CD4-positive, alpha-beta T cell treated with Interferon alpha-2 for 1 hour (primary cell): ENCODE results near the gene NTSR1.
A peak's percentile ranks its signal among the peaks of the same experiment; 100 is the strongest.
"Not testable (repeated sequence)": the region's sequence is repeated elsewhere in the genome, so short reads cannot be mapped to it uniquely, and the experiment has no call there.

Source experiments
- DNase-seq, 2 donors: peaks; one replicate each; pipeline ENCODE4 v3.0.0-alpha.2; 2020 to 2022

NTSR1 gene

GRCh38 chr20:62675156-62675876, 33.3 kb upstream of the NTSR1 start:
- peak in 1 of 2 donors; percentile 57 for DNase-seq

- no peak for DNase-seq
These were observed 32.8 kb upstream of the NTSR1 start for GRCh38 chr20:62675877-62676260.

- no peak for DNase-seq
These were observed 31.7 kb upstream of the NTSR1 start for GRCh38 chr20:62676976-62677375.

DNA sequence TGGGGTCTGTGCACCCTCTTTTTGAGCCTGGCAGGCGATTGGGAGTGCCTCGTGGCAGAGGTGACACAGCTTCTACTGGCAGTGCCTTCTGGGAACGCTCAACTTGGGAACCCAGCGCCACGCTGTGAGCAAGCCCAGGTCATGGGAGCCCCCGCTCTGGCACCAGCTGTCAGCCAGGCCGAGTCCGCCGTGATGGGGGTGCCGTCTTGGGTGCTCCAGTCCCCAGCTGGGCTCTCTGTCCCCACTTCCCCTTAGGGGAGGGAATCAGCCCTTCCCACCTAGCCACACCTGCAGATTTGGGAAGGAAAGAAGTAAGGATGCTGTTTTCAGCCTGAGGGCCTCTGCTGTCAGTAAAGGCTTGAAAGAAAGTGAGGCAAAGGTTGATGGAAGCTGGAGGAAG, 31.0 kb upstream of the NTSR1 start:
- DNase-seq, result no peak

- DNase-seq, result no peak
These were observed 30.1 kb upstream of the NTSR1 start for GRCh38 chr20:62678553-62678952.

- no peak for DNase-seq
These were observed 28.6 kb upstream of the NTSR1 start for GRCh38 chr20:62679978-62680589.

DNA sequence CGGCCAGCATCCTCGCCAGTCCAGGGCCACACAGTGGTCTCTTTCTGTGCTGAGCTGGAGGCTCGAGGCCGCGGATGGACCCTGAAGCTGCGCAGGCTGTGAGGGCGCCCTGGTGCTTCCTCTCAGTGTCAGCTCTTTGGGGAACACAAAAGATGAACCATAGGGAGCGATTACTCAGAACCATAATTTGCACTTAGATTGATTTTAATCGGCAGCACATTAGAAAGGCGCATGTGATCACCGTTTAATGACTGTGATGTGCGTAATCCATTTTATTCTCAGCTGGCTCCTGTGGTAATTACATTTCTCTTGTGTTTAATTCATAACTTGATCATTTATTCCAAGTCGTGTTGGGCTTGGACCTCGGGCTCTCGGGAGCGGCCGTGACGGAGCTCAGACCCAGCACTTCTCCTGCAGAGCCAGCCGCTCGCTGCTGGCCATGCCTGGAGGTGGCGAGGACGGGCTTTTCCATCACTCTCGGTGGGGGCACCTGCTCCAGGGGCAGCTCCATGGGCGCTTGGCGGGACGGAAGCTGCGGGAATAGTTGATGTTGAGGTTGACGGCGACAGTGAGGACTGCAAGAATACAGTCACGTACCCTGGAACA, 25.6 kb upstream of the NTSR1 start:
- DNase-seq, result no peak

GRCh38 chr20:62683660-62684322, 24.8 kb upstream of the NTSR1 start:
- DNase-seq, result not testable (repeated sequence)

- DNase-seq, result no peak
These were observed 23.7 kb upstream of the NTSR1 start for GRCh38 chr20:62684981-62685380.

GRCh38 chr20:62685781-62686555, 22.7 kb upstream of the NTSR1 start:
- peak; percentile 17 to 47 for DNase-seq

DNA sequence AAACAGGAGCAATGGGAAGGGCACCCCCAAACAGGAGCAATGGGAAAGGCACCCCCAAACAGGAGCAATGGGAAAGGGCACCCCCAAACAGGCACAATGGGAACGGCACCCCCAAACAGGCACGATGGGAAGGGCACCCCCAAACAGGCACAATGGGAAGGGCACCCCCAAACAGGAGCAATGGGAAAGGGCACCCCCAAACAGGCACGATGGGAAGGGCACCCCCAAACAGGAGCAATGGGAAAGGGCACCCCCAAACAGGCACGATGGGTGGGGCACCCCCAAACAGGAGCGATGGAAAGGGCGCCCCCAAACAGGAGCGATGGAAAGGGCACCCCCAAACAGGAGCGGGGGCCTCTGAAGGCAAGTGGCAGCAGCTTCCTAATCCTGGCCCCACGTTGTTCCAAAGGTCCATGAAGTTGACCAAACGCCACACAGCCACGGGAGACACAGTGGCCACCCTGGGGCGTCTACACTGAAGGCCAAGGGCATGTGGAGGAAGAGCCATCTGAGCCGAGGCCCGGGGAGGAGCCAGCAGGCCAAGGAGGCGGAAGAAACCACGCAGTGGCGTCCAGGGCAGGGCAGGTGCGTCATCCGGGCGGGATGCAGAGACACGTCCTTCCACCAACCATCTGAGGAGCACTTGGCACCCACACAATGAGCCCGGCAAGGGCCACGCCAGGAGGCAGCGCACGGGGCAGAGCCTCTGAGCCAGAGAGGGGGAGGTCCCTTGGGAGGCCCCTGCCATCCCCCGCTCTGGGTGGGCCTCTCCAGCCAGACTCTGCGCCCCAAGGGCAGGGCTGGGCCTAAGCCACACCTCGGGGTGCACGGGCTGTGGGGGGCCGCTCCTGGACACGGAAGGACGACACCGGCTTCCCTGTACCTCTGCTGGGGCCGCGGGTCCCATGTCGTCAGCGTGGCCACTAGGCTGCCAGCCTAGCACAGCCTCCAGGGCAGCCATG, 21.5 kb upstream of the NTSR1 start:
- no peak for DNase-seq

DNA sequence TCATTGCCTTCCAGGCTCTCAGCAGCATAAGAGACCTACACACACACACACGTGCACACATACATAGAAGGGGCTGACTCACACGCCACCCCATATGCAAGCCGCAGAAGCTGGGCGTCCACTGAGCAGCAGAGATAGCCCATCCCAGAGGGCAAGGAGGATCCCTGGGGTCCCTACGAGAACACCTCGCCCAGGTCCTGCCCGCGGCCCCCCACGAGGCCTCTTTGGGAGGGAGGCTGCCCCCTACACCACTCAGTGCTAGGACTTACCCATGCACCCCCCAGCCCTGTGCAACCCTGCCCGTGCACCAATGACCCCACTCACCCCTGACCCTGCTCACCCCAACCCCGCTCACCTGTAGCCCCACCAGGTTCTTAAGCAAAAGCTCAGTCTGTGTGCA, 20.6 kb upstream of the NTSR1 start:
- no peak for DNase-seq

GRCh38 chr20:62688855-62689460, 19.7 kb upstream of the NTSR1 start:
- DNase-seq, result no peak

DNA sequence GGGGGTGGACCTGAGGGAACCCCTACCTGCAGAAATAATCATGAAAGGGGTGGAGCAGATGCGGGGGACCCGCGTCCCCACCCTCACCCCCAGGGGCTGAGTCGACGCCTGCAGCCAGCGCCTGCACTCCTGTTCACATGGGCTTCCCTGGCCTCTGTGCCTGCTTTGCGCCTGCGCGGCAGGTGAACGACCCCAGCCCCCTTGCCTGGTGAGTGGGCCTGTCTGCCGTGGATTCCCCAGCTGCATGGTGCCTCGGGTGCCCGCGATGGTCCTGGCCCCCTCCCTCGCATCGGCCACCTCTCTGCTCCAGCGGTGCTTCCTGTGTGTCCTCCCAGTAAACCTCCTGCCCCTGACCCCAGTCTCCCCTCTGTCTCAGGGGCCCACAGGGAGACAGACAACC, 18.8 kb upstream of the NTSR1 start:
- no peak for DNase-seq

DNA sequence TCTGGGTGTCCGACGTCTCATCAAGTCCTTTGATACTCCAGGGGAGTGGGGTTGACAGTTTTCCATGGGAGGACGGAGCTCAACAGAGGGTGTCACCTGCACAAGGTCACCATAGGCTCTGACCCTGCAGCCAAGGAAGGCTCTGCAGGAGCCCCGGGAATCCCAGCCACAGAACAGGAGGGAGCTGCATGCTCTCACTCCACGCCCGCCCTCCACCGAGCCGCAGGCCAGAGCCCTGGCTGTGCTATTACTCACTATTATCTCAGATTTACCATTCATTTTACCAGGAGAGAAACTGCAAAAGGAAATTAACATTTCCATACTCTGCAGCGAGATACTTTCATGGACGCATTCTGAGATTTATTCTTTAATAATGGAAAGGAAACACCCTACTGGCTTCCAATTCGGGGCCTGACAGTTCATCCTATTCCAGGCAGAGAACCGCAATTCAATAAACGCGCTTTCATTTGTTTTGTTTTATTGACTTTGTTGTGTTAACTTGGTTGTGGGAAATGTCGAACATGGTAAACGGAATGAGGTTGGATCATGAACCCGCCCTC, 18.3 kb upstream of the NTSR1 start:
- DNase-seq, result no peak

DNA sequence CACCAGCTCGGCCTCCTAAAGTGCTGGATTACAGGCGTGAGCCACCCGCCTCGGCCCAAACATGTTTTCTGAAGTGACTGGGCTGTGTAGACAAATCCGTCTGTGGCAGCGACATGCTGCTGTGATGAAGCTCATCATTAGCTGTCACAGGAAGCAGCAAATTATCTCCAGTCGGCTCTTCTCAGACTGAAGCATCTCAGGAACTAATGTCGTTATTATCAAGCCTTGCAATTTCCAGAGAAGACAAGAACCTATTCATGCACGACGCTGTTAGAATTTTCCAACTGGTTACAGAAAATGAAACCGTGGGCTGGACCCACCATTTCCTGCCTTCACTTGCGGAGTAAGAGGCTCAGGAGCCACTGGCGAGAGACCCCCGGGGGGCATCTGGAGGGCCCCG, 17.1 kb upstream of the NTSR1 start:
- DNase-seq, result no peak

GRCh38 chr20:62692176-62692575, 16.5 kb upstream of the NTSR1 start:
- no peak for DNase-seq

DNA sequence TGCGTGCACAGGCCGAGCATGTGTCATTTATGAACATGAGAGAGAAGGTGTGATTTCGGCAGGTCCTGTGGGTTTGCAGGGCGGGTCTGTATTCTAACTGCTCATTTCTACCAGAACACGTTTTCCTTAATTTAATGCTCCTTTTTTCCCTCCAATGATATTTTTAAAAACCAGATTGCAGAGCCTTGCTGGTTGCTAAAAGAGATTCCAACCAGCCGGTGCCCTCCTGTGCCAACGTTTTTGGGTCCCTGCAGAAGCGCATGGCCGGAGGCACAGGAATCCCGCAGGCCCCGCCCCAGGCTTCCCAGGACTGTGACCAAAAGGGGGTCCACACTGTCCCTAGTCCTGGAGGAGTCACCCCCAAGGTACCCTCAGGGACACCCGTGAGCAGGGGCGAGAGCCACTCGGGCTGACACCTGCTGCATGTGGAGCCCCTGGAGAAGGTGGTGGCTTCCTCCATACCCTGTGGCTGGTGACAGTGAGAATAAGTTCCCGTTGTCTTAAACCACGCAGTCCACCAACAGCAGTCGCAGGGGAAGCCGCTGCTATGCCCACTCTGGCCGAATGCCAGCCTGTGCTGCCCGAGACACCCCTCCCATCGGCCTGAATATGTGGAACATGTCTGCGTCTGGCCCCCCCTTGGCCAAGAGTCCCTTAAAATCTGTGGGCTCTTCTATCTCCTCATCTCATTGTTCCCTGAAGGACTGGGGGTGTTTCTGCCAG, 15.7 kb upstream of the NTSR1 start:
- DNase-seq, result no peak

- DNase-seq, result no peak
These were observed 15.1 kb upstream of the NTSR1 start for GRCh38 chr20:62693524-62693922.

DNA sequence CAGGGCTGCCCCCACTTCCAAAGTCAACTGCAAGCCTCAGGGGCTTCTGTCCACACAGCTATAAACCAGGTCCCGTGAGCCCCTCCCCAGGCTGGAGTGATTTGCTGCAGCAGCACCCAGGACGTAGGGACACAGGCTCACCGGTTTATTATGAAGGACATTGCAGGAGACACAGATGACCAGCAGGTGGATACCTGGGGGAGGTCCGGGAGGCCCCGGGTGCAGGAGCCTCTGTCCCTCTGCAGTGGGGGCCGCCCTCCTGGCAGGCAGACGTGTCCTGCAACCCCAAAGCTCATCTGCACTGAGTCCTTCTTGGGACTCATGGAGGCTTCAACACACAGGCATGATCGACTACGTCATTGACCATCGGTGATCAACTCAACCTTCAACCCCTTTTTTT, 14.5 kb upstream of the NTSR1 start:
- no peak for DNase-seq
